HEK293T (cell line): Measurements from ENCODE around the gene MFSD6.

Experiments
- ELF4 ChIP-seq: fragments of 450-650 bp; IDR thresholded peaks from 2 replicates; pipeline ENCODE4 v1.6.1; 2017; ENCODE audit warnings: antibody characterized with exemption
- FOXM1 ChIP-seq: fragments of 450-650 bp; IDR thresholded peaks from 2 replicates; pipeline ENCODE4 v1.6.1; 2017; ENCODE audit warnings: mild to moderate bottlenecking, borderline replicate concordance
- HDGF ChIP-seq: fragments of 450-650 bp; IDR thresholded peaks from 2 replicates; pipeline ENCODE4 v1.6.1; 2017; ENCODE audit warnings: antibody characterized with exemption, borderline replicate concordance
- L3MBTL2 ChIP-seq: fragments of 450-650 bp; conservative IDR thresholded peaks from 2 replicates; pipeline ENCODE4 v1.6.1; 2016; ENCODE audit warnings: mild to moderate bottlenecking
- LEF1 ChIP-seq: fragments of 450-650 bp; IDR thresholded peaks from 2 replicates; pipeline ENCODE4 v1.6.1; 2017; ENCODE audit warnings: mild to moderate bottlenecking, borderline replicate concordance
- SP1 ChIP-seq: fragments of 450-650 bp; IDR thresholded peaks from 2 replicates; pipeline ENCODE4 v1.6.1; 2017
- SUZ12 ChIP-seq: fragments of 450-650 bp; IDR thresholded peaks from 2 replicates; pipeline ENCODE4 v1.6.1; 2016; ENCODE audit warnings: mild to moderate bottlenecking
- TARDBP ChIP-seq: fragments of 450-650 bp; IDR thresholded peaks from 2 replicates; pipeline ENCODE4 v1.6.1; 2016

GRCh38 chr2:190451561-190452176, 43.5 kb downstream of the MFSD6 start:
- TF ChIP-seq HDGF, result no peak
- no peak for TF ChIP-seq SUZ12
- no peak for TF ChIP-seq SP1
- TF ChIP-seq L3MBTL2, result no peak
- no peak for TF ChIP-seq LEF1
- TF ChIP-seq TARDBP, result no peak
- no peak for TF ChIP-seq ELF4
- TF ChIP-seq FOXM1, result no peak
